GM20000 (cell line): ENCODE results near the gene FUT9.

Experiments used
- DNase-seq: peaks from one replicate; pipeline ENCODE4 v3.0.0; 2012; ENCODE audit warnings: low spot score
- TF ChIP-seq, protein P1 (sequence below): IDR thresholded peaks from 2 replicates; pipeline ENCODE4 v1.5.1; 2012; ENCODE audit warnings: mild to moderate bottlenecking, control low read depth; ENCODE audit errors: extremely low read depth, missing control alignments

Gene FUT9

DNA sequence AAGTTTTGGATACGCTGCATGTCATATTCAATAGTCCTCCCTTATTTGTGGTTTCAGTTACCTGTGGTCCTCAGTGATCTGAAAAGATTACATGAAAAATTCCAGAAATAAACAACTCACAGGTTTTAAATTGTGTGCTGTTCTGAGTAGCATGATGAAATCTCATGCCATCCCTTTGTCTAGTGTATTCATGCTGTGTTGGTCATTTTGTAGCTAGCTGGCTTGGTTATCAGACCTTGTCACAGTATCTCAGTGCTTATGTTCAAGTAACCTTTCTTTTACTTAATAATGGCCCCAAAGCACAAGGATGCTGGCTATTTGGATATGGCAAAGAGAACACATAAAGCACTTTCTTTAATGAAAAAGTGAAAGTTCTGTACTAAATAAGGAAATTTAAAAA lies 78.3 kb downstream of the FUT9 start:
- no peak for DNase-seq
- TF ChIP-seq, protein P1, sequence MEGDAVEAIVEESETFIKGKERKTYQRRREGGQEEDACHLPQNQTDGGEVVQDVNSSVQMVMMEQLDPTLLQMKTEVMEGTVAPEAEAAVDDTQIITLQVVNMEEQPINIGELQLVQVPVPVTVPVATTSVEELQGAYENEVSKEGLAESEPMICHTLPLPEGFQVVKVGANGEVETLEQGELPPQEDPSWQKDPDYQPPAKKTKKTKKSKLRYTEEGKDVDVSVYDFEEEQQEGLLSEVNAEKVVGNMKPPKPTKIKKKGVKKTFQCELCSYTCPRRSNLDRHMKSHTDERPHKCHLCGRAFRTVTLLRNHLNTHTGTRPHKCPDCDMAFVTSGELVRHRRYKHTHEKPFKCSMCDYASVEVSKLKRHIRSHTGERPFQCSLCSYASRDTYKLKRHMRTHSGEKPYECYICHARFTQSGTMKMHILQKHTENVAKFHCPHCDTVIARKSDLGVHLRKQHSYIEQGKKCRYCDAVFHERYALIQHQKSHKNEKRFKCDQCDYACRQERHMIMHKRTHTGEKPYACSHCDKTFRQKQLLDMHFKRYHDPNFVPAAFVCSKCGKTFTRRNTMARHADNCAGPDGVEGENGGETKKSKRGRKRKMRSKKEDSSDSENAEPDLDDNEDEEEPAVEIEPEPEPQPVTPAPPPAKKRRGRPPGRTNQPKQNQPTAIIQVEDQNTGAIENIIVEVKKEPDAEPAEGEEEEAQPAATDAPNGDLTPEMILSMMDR = no peak

DNA sequence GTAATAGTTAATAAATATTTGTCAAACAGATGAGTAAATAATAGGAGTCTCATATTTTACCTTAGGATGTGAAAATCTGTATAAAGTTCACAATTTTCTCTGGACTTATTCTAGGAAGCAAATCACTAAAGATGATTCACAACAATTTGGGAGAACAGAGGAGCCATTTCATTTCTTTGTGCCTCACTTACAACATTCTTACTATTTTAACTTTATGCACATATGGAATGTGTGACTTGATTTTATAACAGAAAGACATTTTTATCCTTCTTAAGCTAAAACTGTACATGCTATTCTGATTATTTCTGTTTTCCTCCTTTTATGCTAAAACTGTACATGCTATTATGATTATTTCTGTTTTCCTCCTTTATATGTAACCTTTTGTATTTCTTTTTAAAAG lies 83.3 kb downstream of the FUT9 start:
- TF ChIP-seq, protein P1 = no peak
- DNase-seq = no peak

DNA sequence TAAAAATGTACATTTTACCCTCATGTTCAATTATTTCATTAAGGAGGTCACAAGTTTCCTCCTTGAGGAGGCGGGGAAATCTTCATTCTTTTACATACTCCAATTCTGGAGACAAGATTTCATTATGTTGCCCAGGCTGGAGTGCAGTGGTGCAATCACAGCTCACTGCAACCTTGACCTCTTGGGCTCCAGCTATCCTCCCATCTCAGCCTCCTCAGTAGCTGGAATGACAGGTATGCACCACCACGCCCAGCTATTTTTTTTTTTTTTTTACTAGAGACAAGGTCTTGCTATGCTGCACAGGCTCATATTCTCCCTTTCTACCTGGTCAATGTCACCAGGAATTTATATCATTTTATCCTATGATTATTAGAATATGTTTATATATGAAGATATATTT lies 85.8 kb downstream of the FUT9 start:
- TF ChIP-seq, protein P1 = no peak
- DNase-seq = no peak

DNA sequence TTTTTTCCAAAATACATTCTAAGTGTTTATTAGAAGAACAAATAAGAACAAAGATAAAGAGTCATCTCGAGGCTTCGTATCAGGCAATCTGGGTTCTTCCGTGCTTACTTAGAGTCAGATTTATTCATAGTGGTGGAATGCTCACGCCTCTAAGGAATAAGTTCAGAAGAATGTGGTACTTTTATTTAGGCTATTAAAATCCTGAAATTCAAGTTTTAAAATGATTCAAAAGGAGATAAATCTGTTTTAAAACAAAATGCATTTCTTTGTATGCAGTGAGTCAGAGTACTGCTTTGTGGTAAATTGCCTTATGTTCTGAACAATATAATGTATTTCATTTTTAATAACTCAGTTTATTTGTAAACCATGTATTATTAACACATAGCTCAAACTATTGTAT lies 89.1 kb downstream of the FUT9 start:
- no peak for DNase-seq
- TF ChIP-seq, protein P1 = no peak

DNA sequence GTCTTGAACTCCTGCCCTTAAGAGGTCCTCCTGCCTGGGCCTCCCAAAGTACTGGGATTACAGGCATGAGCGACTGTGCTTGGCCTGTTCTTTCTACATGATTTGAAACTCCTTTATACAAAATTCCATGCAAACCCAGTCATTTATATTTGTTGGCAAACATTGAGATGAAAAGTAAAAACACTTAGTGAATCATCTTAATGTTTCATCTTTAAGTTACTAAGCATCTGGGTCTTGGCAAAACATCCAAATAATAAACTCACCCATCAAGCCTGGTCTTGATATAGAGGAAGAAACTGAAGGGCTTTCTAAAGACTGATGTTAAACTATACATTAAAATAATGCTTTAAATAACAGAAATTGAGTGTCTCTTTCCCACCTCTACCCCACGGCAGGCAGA lies 95.1 kb downstream of the FUT9 start:
- no peak for DNase-seq
- TF ChIP-seq, protein P1 = no peak

DNA sequence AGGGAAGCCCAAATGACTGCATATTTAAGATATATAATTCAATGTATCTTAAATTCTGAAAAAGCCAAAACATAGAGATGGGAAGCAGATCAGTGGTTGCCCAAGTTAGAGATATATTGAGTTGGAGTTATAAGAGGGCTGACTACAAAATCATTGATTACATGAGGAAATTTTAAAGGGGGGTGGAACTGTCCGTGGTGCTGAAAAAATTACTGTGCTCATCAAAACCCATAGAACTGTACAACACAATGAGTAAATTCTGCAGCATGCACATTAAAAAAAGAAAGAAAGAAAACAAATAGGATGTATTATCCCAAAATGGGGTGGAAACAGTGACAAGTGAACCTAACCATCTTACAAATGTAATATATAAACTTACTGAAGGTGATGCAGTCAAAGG lies 100.9 kb downstream of the FUT9 start:
- TF ChIP-seq, protein P1 = no peak
- DNase-seq = peak; percentile 2

DNA sequence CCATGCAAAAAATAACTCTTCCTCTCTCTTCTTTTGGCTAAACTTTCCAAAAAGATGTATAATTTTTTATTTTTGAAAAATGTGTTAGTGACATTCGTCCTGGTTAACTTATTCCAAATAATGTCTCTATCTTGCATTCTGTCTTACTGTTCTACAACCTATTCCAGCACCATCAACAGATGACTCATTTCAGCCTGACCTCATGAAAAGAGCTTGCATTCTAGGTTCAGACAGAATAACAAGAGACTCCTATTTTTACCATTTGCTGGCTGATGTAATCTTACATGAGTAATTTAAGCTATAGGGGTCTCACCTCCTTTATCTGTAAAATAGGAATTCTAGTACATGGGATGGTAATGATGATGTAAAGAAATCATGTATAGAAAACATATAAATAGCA lies 109.0 kb downstream of the FUT9 start:
- no peak for DNase-seq
- TF ChIP-seq, protein P1 = no peak

DNA sequence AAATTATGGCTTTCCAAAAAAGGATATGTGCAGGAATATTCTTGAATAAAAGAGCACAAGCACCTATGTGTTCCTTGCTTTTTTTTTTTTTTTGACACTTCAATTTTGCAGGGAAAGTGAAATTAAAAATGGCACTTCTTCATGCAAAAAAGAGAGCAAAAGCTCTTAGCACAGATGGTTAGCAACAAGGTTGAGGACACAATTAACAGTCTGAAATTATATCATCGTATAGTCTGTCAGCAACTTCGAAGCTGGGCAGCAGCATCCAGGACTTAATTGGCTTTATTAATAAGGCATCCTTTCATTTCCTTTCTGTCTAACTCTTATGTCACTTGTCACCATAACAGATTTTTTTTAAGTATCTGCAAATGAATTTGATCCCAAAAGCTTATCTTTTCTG lies 122.6 kb downstream of the FUT9 start:
- TF ChIP-seq, protein P1 = no peak
- DNase-seq = no peak
